ENCODE data around the gene FBXW11. TPM values are rescaled to one million over a fixed set of nuclear protein-coding genes. Genes with fewer than 3 reads are reported as not detected.

FBXW11 gene
- total RNA-seq (10 to 100 TPM; 41.7 to 89.0 (median 63.7) TPM), polyA plus RNA-seq (10 to 100 TPM in 2 of 3 donors, 1 to 10 TPM in 1; 6.8 to 51.6 (median 11.1) TPM)
- long read RNA-seq, donor 1, full-length matches to known transcripts, result 11 of 11 reads
- long read RNA-seq, donor 1, partial matches to known transcripts, result 0 of 11 reads
- long read RNA-seq, donor 1, other reads (novel, unspliced or antisense), result 0 of 11 reads
- long read RNA-seq, donor 2, full-length matches to known transcripts, result 3 of 3 reads
- long read RNA-seq, donor 2, partial matches to known transcripts, result 0 of 3 reads
- long read RNA-seq, donor 2, other reads (novel, unspliced or antisense), result 0 of 3 reads
- long read RNA-seq, donor 3, full-length matches to known transcripts, result 9 of 9 reads
- long read RNA-seq, donor 3, partial matches to known transcripts, result 0 of 9 reads
- long read RNA-seq, donor 3, other reads (novel, unspliced or antisense), result 0 of 9 reads
- long read RNA-seq, donor 4, full-length matches to known transcripts, result 4 of 10 reads
- long read RNA-seq, donor 4, partial matches to known transcripts, result 4 of 10 reads
- long read RNA-seq, donor 4, other reads (novel, unspliced or antisense), result 2 of 10 reads
- long read RNA-seq, donor 5, full-length matches to known transcripts, result 21 of 34 reads
- long read RNA-seq, donor 5, partial matches to known transcripts, result 10 of 34 reads
- long read RNA-seq, donor 5, other reads (novel, unspliced or antisense), result 3 of 34 reads
- long read RNA-seq, donor 6, full-length matches to known transcripts, result 5 of 17 reads
- long read RNA-seq, donor 6, partial matches to known transcripts, result 8 of 17 reads
- long read RNA-seq, donor 6, other reads (novel, unspliced or antisense), result 4 of 17 reads
- long read RNA-seq, donor 7, full-length matches to known transcripts, result 4 of 4 reads
- long read RNA-seq, donor 7, partial matches to known transcripts, result 0 of 4 reads
- long read RNA-seq, donor 7, other reads (novel, unspliced or antisense), result 0 of 4 reads
- long read RNA-seq, donor 8, full-length matches to known transcripts, result 11 of 11 reads
- long read RNA-seq, donor 8, partial matches to known transcripts, result 0 of 11 reads
- long read RNA-seq, donor 8, other reads (novel, unspliced or antisense), result 0 of 11 reads
- long read RNA-seq, donor 9, full-length matches to known transcripts, result 5 of 5 reads
- long read RNA-seq, donor 9, partial matches to known transcripts, result 0 of 5 reads
- long read RNA-seq, donor 9, other reads (novel, unspliced or antisense), result 0 of 5 reads
- long read RNA-seq, donor 10, full-length matches to known transcripts, result 2 of 2 reads
- long read RNA-seq, donor 10, partial matches to known transcripts, result 0 of 2 reads
- long read RNA-seq, donor 10, other reads (novel, unspliced or antisense), result 0 of 2 reads

DNA sequence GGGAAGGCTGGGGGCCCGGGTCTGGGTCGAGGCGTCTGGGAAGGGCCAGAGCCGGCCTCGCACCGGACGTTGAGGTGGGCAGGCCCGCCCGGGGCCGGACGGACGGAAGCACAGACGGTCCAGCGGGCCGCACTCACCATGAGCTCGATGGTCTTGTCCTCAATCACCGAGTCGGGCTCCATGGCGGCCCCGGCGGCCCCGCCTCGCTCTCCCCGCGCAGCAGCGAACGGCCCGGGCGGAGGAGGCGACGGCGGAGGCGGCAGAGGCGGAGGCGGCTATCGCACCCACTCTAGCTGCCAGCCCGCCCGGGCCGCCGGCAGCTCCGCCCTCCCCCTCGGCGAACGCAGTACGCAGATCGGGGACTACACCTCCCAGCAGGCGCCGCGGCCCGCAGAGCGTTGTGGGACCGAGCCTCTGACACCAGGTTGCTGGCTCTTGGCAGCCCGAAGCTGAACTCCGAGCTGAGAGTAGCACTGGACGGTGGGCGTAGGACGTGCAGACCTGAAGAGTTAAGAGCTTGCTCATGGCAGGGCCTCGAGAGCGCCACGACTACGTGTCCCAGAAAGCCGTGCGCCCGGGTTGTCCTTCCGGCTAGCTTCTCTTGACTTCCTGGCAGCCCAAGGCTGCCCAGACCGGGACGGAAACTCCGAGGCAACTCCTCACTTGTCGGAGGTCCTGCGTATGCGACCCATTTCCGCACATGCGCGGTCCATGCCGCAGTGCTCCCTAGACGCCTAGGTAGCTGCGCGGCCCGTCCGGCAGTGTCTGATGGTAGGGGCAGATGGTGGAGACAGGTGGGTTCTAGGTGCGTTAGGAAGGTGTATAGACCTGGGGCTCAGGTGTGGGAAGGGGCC, at the start of gene FBXW11:
FBXW11 (minus strand) TSS at position 318 of the 854 bp plus-strand sequence; CDS start at position 182, 136 bp downstream.
- Histone ChIP-seq H3K27ac (peak within 1 kb of the TSS; percentile 91 to 98 (median 97)), H3K9me3 (replicated peaks in 1 of 3) (no peaks in the 10 kb centered on the region), H3K4me1 (replicated peaks in 1 of 2) (peaks cover 37 to 44% of the 10 kb centered on the region in 2 donors), H3K4me3 (peak within 1 kb of the TSS; percentile 43 to 87 (median 77)), H3K27me3 (no peaks in the 10 kb centered on the region), H3K36me3 (replicated peaks in 1 of 2) (no peaks in the 10 kb centered on the region)
- intact Hi-C loops (cut with DNase I), result loop anchor here in 1 of 2 donors (10.0 kb wide), 1 partner anchor 92 kb away; no protein-coding TSS in a partner anchor
- 0 to 1% (median 0%) methylated on average over 25 to 81 of the region's 81 CpGs for WGBS, 4 donors
- TF ChIP-seq POLR2A (IDR thresholded peaks at IDR 0.05), result peak; percentile 77 to 89
- TF ChIP-seq, protein P1, sequence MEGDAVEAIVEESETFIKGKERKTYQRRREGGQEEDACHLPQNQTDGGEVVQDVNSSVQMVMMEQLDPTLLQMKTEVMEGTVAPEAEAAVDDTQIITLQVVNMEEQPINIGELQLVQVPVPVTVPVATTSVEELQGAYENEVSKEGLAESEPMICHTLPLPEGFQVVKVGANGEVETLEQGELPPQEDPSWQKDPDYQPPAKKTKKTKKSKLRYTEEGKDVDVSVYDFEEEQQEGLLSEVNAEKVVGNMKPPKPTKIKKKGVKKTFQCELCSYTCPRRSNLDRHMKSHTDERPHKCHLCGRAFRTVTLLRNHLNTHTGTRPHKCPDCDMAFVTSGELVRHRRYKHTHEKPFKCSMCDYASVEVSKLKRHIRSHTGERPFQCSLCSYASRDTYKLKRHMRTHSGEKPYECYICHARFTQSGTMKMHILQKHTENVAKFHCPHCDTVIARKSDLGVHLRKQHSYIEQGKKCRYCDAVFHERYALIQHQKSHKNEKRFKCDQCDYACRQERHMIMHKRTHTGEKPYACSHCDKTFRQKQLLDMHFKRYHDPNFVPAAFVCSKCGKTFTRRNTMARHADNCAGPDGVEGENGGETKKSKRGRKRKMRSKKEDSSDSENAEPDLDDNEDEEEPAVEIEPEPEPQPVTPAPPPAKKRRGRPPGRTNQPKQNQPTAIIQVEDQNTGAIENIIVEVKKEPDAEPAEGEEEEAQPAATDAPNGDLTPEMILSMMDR (IDR thresholded peaks at IDR 0.05), result no peak
- peak; percentile 95 to 98 (median 98) for DNase-seq

DNA sequence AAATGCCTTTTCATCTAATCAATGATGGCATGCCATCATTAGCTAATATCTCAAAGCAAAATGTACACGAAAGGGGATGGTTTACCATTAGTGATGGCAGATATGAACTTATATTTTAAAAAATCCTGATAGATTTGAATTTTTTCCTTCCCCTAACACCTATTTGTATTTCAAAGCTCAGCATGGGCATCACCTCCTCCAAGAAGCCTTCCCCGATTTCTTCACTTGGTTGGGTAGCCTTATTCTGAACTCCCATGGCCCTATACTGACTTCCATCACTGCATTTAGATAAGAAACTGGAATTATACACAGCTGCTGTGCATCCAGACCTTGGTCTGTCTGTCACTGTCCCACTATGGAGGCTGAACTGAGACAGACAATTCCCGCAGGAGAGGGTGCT, 49.6 kb upstream of the FBXW11 start:
- Histone ChIP-seq H3K27ac (no peak overlapping the region), H3K36me3 (replicated peaks in 1 of 2) (peaks cover 0 to 42% of the 10 kb centered on the region in 2 donors), H3K27me3 (no peaks in the 10 kb centered on the region), H3K9me3 (replicated peaks in 1 of 3) (no peaks in the 10 kb centered on the region), H3K4me1 (replicated peaks in 1 of 2) (no peaks in the 10 kb centered on the region), H3K4me3 (no peak overlapping the region)
- 89 to 96% (median 96%) methylated on average over 3 of the region's 3 CpGs for WGBS, 4 donors
- no peak for TF ChIP-seq POLR2A (IDR thresholded peaks at IDR 0.05)
- TF ChIP-seq, protein P1 (IDR thresholded peaks at IDR 0.05), result no peak
- no peak for DNase-seq
- intact Hi-C loops (cut with DNase I), result no loop called here

DNA sequence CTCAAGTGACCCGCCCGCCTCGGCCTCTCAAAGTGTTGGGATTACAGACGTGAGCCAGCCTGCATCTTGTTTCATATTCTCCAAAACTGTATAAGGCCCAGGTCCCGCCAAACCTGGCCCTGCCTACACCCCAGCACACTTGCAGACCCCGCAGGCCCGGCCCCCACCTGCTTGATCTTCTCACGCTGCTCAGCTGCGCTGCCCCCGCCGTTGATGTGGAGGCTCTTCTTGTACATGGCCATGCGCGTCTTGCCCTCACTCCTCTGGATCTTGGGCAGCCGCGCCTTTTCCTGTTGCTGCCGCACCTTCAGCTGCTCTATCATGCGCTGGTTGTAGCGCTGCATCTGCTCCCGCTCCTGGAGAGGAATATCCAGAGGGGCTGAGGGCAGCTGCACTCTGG, 49.0 kb upstream of the FBXW11 start:
- Histone ChIP-seq H3K9me3 (replicated peaks in 1 of 3) (no peaks in the 10 kb centered on the region), H3K27ac (no peak overlapping the region), H3K27me3 (no peaks in the 10 kb centered on the region), H3K36me3 (replicated peaks in 1 of 2) (peaks cover 0 to 38% of the 10 kb centered on the region in 2 donors), H3K4me3 (no peak overlapping the region), H3K4me1 (replicated peaks in 1 of 2) (no peaks in the 10 kb centered on the region)
- TF ChIP-seq POLR2A (IDR thresholded peaks at IDR 0.05), result no peak
- TF ChIP-seq, protein P1 (IDR thresholded peaks at IDR 0.05), result no peak
- DNase-seq, result peak in 1 of 7 donors; percentile 35
- intact Hi-C loops (cut with DNase I), result no loop called here
- WGBS, 4 donors, result 93 to 97% (median 95%) methylated on average over 19 of the region's 19 CpGs

All from adrenal gland (tissue), 19 donors.